ENCODE results near the gene ZNF134.

The ZNF134 gene

GRCh38 chr19:57653689-57654088 is 39.6 kb downstream of the ZNF134 start:
- no peak for DNase-seq (ENCODE audit: low read depth)
- no peak for TF ChIP-seq CTCF (IDR thresholded peaks at IDR 0.05; ENCODE audit: low read depth, low read length, missing control alignments)
- in situ Hi-C loops (cut with HindIII; ENCODE audit: low sequenced_read_pairs): no loop called here
- H3K4me3 ChIP-seq (ENCODE audit: low read depth, low read length): no peak overlapping the region

- H3K4me3 ChIP-seq (ENCODE audit: low read depth, low read length): no peak overlapping the region
- in situ Hi-C loops (cut with HindIII; ENCODE audit: low sequenced_read_pairs): no loop called here
- no peak for DNase-seq (ENCODE audit: low read depth)
- TF ChIP-seq CTCF (IDR thresholded peaks at IDR 0.05; ENCODE audit: low read depth, low read length, missing control alignments): no peak
Observed at GRCh38 chr19:57655443-57655842, 41.4 kb downstream of the ZNF134 start.

GRCh38 chr19:57656346-57656745 is 42.3 kb downstream of the ZNF134 start:
- TF ChIP-seq CTCF (IDR thresholded peaks at IDR 0.05; ENCODE audit: low read depth, low read length, missing control alignments): no peak
- H3K4me3 ChIP-seq (ENCODE audit: low read depth, low read length): no peak overlapping the region
- no peak for DNase-seq (ENCODE audit: low read depth)
- in situ Hi-C loops (cut with HindIII; ENCODE audit: low sequenced_read_pairs): no loop called here

GRCh38 chr19:57664269-57665127 is 50.5 kb downstream of the ZNF134 start:
- TF ChIP-seq CTCF (IDR thresholded peaks at IDR 0.05; ENCODE audit: low read depth, low read length, missing control alignments): no peak
- in situ Hi-C loops (cut with HindIII; ENCODE audit: low sequenced_read_pairs): no loop called here
- DNase-seq (ENCODE audit: low read depth): peak; percentile 8
- peak overlapping the region; percentile 51 for H3K4me3 ChIP-seq (ENCODE audit: low read depth, low read length)

- no peak for TF ChIP-seq CTCF (IDR thresholded peaks at IDR 0.05; ENCODE audit: low read depth, low read length, missing control alignments)
- in situ Hi-C loops (cut with HindIII; ENCODE audit: low sequenced_read_pairs): no loop called here
- DNase-seq (ENCODE audit: low read depth): no peak
- H3K4me3 ChIP-seq (ENCODE audit: low read depth, low read length): no peak overlapping the region
Observed at GRCh38 chr19:57665261-57665806, 51.3 kb downstream of the ZNF134 start.

GRCh38 chr19:57667228-57667627 is 53.2 kb downstream of the ZNF134 start:
- in situ Hi-C loops (cut with HindIII; ENCODE audit: low sequenced_read_pairs): no loop called here
- no peak overlapping the region for H3K4me3 ChIP-seq (ENCODE audit: low read depth, low read length)
- no peak for TF ChIP-seq CTCF (IDR thresholded peaks at IDR 0.05; ENCODE audit: low read depth, low read length, missing control alignments)
- DNase-seq (ENCODE audit: low read depth): no peak
